ENCODE measurements around the gene NOCT. TPM values are rescaled to one million over a fixed set of nuclear protein-coding genes. Genes with fewer than 3 reads are reported as not detected.

NOCT gene
- total RNA-seq, 1 donor from 2014 or later, result 5.7 TPM

DNA sequence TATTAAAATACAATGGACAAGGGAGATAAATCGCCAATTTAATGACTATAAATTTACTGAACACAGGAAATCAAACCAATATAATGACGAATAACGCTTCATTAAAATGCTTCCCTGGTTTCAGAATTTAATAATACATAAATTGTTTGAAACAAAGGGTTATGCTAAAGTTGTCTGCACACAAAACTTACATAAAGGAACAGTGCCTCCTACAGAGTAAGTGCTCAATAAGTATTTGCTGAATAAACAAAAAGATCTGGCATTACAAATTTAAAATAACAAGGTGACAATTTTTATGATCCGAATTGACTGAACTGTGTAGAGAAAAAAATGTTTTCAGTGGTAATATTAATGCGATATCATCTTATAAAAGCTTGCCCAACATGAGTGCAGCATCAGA lies 69.6 kb downstream of the NOCT start:
- Mint-ChIP-seq H3K27ac (peak overlapping the region; percentile 96), H3K27me3 (ENCODE audit: insufficient read depth, low read depth) (peaks cover 6% of the 10 kb centered on the region), H3K4me1 (peaks cover 23% of the 10 kb centered on the region), H3K4me3 (peak overlapping the region; percentile 89), H3K36me3 (no peaks in the 10 kb centered on the region), H3K9me3 (no peaks in the 10 kb centered on the region)
- Histone ChIP-seq H3K4me1 (peaks cover 23% of the 10 kb centered on the region), H3K4me3 (peak overlapping the region; percentile 78), H2AFZ (replicated peaks) (no peak overlapping the region), H3K36me3 (peaks cover 4% of the 10 kb centered on the region), H3K79me2 (ENCODE audit: low read depth) (peaks cover 49% of the 10 kb centered on the region), H3K27ac (peak overlapping the region; percentile 79), H3K9me3 (ENCODE audit: low read depth) (no peaks in the 10 kb centered on the region), H3K27me3 (no peaks in the 10 kb centered on the region), H3F3A (ENCODE audit: low read depth) (peaks cover 35% of the 10 kb centered on the region), H4K20me1 (ENCODE audit: low read depth) (peaks cover 15% of the 10 kb centered on the region), H3K9ac (no peak overlapping the region), H3K4me2 (peak overlapping the region; percentile 90)
- no peak for DNase-seq (ENCODE audit: low spot score)
- no peak for TF ChIP-seq EZH2 (IDR thresholded peaks at IDR 0.05)
- TF ChIP-seq, protein P1, sequence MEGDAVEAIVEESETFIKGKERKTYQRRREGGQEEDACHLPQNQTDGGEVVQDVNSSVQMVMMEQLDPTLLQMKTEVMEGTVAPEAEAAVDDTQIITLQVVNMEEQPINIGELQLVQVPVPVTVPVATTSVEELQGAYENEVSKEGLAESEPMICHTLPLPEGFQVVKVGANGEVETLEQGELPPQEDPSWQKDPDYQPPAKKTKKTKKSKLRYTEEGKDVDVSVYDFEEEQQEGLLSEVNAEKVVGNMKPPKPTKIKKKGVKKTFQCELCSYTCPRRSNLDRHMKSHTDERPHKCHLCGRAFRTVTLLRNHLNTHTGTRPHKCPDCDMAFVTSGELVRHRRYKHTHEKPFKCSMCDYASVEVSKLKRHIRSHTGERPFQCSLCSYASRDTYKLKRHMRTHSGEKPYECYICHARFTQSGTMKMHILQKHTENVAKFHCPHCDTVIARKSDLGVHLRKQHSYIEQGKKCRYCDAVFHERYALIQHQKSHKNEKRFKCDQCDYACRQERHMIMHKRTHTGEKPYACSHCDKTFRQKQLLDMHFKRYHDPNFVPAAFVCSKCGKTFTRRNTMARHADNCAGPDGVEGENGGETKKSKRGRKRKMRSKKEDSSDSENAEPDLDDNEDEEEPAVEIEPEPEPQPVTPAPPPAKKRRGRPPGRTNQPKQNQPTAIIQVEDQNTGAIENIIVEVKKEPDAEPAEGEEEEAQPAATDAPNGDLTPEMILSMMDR (IDR thresholded peaks at IDR 0.05), result peak; percentile 12
- no peak for TF ChIP-seq EZH2phosphoT487 (IDR thresholded peaks at IDR 0.05)

DNA sequence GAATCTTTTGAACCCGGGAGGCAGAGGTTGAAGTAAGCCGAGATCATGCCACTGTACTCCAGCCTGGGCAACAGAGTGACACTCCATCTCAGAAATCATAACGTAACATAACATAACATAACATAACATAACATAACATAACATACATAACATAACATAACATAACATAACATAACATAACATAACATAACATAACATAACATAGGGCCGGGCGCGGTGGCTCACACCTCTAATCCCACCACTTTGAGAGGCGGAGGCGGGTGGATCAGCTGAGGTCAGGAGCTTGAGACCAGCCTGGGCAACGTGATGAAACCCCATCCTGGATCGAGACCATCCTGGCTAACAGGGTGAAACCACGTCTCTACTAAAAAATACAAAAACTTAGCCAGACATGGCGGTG lies 76.7 kb downstream of the NOCT start:
- Histone ChIP-seq H3K9ac (no peak overlapping the region), H3K4me2 (no peak overlapping the region), H3F3A (ENCODE audit: low read depth) (no peaks in the 10 kb centered on the region), H3K27me3 (no peaks in the 10 kb centered on the region), H3K4me3 (no peak overlapping the region), H3K9me3 (ENCODE audit: low read depth) (no peaks in the 10 kb centered on the region), H3K36me3 (no peaks in the 10 kb centered on the region), H2AFZ (replicated peaks) (no peak overlapping the region), H3K4me1 (no peaks in the 10 kb centered on the region), H3K79me2 (ENCODE audit: low read depth) (no peaks in the 10 kb centered on the region), H3K27ac (no peak overlapping the region), H4K20me1 (ENCODE audit: low read depth) (no peaks in the 10 kb centered on the region)
- DNase-seq (ENCODE audit: low spot score), result no peak
- no peaks in the 10 kb centered on the region for H3K9me3 Mint-ChIP-seq
- no peak overlapping the region for H3K4me3 Mint-ChIP-seq
- no peaks in the 10 kb centered on the region for H3K4me1 Mint-ChIP-seq
- H3K27me3 Mint-ChIP-seq (ENCODE audit: insufficient read depth, low read depth), result no peaks in the 10 kb centered on the region
- no peak for TF ChIP-seq EZH2 (IDR thresholded peaks at IDR 0.05)
- TF ChIP-seq EZH2phosphoT487 (IDR thresholded peaks at IDR 0.05), result no peak
- TF ChIP-seq, protein P1 (IDR thresholded peaks at IDR 0.05), result no peak
- no peaks in the 10 kb centered on the region for H3K36me3 Mint-ChIP-seq
- no peak overlapping the region for H3K27ac Mint-ChIP-seq

Small RNAs within 50 kb of the gene (small RNA-seq; reads per million reads assigned to genes)
- gene RNU6-531P, result not detected

Other genes starting within 250 kb of the NOCT start
- gene ELF2, start 161.4 kb downstream of the NOCT start, total RNA-seq (ENCODE audit: low replicate concordance), result 30.5 and 44.3 TPM in 2 replicates